Adrenal gland (tissue), 5 donors: ENCODE data around the gene MTCP1.

Experiments
- POLR2A ChIP-seq, 2 donors: fragments of 450-650 bp; IDR thresholded peaks; one replicate each; pipeline ENCODE4 v1.6.1; 2017; ENCODE audit warnings: antibody characterized with exemption in 2 of 2, mild to moderate bottlenecking in 2 of 2, moderate library complexity in 1 of 2
- TF ChIP-seq, protein P1 (sequence below), 6 experiments: fragments of 450-650 bp in 4 of 6; fragments of 200-600 bp in 2 of 6; sonication (generic) in 1 of 6; IDR thresholded peaks; 1 replicate in 5 of 6; 2 replicates in 1 of 6; pipeline versions ENCODE4 v1.5.1 to v1.8.0; 2016 to 2021; ENCODE audit warnings: antibody characterized with exemption in 6 of 6, mild to moderate bottlenecking in 2 of 6, moderate library complexity in 1 of 6
- donor health status: DM: no; HTN: no; CAD: no.

DNA sequence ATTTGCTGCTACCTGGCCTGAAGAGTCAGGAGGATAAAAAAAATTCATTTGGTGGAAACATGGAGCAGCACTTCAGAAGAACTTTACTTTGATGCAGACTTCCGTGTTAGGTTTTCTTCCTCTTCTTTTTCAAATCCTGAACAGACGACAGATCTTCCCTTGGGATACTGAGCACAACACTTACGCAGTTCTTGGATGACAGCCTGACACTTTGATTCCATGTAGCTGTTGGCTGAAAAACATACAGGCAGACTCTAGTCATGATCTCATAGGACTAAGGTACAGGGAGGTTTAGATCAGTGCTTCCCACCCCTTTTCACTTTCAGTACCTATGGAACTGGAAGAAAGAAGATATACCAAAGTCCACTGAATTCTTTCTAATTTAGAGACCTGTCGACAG, 9.2 kb downstream of the MTCP1 start:
- TF ChIP-seq, protein P1, sequence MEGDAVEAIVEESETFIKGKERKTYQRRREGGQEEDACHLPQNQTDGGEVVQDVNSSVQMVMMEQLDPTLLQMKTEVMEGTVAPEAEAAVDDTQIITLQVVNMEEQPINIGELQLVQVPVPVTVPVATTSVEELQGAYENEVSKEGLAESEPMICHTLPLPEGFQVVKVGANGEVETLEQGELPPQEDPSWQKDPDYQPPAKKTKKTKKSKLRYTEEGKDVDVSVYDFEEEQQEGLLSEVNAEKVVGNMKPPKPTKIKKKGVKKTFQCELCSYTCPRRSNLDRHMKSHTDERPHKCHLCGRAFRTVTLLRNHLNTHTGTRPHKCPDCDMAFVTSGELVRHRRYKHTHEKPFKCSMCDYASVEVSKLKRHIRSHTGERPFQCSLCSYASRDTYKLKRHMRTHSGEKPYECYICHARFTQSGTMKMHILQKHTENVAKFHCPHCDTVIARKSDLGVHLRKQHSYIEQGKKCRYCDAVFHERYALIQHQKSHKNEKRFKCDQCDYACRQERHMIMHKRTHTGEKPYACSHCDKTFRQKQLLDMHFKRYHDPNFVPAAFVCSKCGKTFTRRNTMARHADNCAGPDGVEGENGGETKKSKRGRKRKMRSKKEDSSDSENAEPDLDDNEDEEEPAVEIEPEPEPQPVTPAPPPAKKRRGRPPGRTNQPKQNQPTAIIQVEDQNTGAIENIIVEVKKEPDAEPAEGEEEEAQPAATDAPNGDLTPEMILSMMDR (IDR thresholded peaks at IDR 0.05), result no peak
- TF ChIP-seq POLR2A (IDR thresholded peaks at IDR 0.05), result no peak
